Omental fat pad (tissue), 4 donors: ENCODE measurements around the gene DHRS7B. TPM values are rescaled to one million over a fixed set of nuclear protein-coding genes. Genes with fewer than 3 reads are reported as not detected.
"Not testable (repeated sequence)": the region's sequence is repeated elsewhere in the genome, so short reads cannot be mapped to it uniquely, and the experiment has no call there.

ENCODE experiments used
- ATAC-seq: fragments of 150-250 bp; one replicate; pipeline ENCODE4 v1.9.1; 2016; ENCODE audit warnings: mild to moderate bottlenecking, moderate library complexity; ENCODE audit not compliant: low FRiP score
- DNase-seq: peaks from one replicate; pipeline ENCODE4 v3.0.0-alpha.2; 2019; ENCODE audit warnings: low spot score
- total RNA-seq, 4 donors: library from RNA; depleted of rRNA; stranded (reverse); fragments of >200 nt; gene quantifications; one replicate each; pipeline ENCODE4 v1.1.0, GENCODE V29; 2016
- TF ChIP-seq, protein P1 (sequence below), 3 donors: fragments of 450-650 bp; IDR thresholded peaks; one replicate each; pipeline ENCODE4 v1.5.1; 2016 to 2017; ENCODE audit warnings: antibody characterized with exemption in 3 of 3, mild to moderate bottlenecking in 3 of 3, moderate library complexity in 2 of 3

DHRS7B gene
- total RNA-seq, 4 donors from 2014 or later, result 33.6 to 55.6 (median 46.5) TPM

GRCh38 chr17:21143695-21144094 lies 16.9 kb downstream of the DHRS7B start:
- TF ChIP-seq, protein P1, sequence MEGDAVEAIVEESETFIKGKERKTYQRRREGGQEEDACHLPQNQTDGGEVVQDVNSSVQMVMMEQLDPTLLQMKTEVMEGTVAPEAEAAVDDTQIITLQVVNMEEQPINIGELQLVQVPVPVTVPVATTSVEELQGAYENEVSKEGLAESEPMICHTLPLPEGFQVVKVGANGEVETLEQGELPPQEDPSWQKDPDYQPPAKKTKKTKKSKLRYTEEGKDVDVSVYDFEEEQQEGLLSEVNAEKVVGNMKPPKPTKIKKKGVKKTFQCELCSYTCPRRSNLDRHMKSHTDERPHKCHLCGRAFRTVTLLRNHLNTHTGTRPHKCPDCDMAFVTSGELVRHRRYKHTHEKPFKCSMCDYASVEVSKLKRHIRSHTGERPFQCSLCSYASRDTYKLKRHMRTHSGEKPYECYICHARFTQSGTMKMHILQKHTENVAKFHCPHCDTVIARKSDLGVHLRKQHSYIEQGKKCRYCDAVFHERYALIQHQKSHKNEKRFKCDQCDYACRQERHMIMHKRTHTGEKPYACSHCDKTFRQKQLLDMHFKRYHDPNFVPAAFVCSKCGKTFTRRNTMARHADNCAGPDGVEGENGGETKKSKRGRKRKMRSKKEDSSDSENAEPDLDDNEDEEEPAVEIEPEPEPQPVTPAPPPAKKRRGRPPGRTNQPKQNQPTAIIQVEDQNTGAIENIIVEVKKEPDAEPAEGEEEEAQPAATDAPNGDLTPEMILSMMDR (IDR thresholded peaks at IDR 0.05), result no peak
- DNase-seq (no peak), ATAC-seq (no peak)

DNA sequence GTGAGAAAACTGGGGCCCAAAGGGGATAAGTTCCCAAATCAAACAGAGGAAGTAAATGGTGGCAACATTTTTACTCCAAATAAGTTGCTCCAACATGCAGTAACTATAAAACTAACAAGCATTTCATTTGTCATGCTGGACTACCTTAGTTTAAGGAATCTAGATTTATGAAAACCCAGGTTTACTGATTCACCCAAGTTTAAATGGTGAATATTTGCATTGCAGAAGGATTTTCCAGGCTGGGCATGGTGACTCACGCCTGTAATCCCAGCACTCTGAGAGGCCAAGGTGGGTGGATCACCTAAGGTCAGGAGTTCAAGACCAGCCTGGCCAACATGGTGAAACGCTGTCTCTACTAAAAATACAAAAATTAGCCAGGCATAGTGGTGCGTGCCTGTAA lies 17.5 kb downstream of the DHRS7B start:
- not testable (repeated sequence) for DNase-seq, ATAC-seq

DNA sequence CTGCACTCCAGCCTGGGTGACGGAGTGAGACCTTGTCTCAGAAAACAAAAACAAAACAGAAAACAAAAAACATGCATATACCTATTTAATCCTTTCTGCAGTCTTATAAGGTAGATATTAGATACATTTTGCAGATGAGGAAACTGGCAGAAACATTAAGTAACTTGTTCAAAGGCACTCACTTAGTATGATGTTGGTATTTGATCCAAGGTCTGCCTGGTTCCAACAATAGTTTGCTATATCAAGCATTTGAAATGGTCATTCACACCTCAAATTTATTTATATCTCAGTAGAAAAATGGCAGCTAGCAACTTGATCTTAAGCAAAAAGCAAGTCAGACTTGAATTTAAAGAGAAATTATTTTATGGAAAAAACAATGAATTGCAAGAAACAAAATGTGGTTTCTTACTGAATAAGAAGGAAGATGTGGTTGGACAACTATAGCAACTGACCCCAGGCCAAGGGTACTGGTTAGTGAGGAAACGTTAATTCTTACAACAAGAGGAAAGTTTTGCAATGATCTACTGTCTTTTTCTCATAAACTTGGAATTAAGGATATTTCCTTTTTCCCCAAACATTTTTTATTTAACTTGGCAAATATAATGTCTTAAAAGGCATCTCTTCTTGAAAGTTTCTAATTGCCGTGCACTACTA lies 19.7 kb downstream of the DHRS7B start:
- DNase-seq (no peak), ATAC-seq (no peak)
- TF ChIP-seq, protein P1 (IDR thresholded peaks at IDR 0.05), result no peak

GRCh38 chr17:21149621-21150020 lies 22.9 kb downstream of the DHRS7B start:
- TF ChIP-seq, protein P1 (IDR thresholded peaks at IDR 0.05), result no peak
- no peak for ATAC-seq
- DNase-seq, result no peak

- DNase-seq (no peak), ATAC-seq (no peak)
- TF ChIP-seq, protein P1 (IDR thresholded peaks at IDR 0.05), result no peak
These were observed 26.0 kb downstream of the DHRS7B start for GRCh38 chr17:21152731-21153130.

GRCh38 chr17:21157586-21158370 lies 31.0 kb downstream of the DHRS7B start:
- ATAC-seq (no peak), DNase-seq (no peak)
- TF ChIP-seq, protein P1 (IDR thresholded peaks at IDR 0.05), result no peak

DNA sequence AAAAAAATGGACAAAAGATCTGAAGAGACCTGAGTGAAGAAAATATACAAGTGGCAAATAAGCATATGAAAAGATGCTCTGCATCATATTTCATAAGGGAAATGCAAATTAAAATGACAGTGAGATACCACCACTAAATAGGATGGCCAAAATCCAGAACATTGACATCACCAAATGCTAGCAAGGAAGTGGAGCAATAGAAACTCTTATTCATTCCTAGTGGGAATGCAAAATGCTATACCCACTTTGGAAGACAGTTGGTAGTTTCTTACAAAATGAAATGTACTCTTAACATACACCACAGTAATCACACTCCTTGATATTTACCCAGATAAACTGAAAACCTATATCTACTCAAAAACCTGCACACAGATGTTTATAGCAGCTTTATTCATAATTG lies 33.6 kb downstream of the DHRS7B start:
- TF ChIP-seq, protein P1 (IDR thresholded peaks at IDR 0.05), result no peak
- no peak for DNase-seq

More for the DNA sequence above, 33.6 kb downstream of the DHRS7B start:
- no peak for ATAC-seq
